K562 (cell line): Measurements from ENCODE around the gene GEMIN7. TPM values are rescaled to one million over a fixed set of nuclear protein-coding genes. Genes with fewer than 3 reads are reported as not detected.

Source experiments
- E2F5 ChIP-seq: sonication (generic); formaldehyde crosslinking; IDR thresholded peaks from 2 replicates; pipeline ENCODE4 v1.8.0; 2022; ENCODE audit warnings: mild to moderate bottlenecking, missing genetic modification reagents
- ERF ChIP-seq: fragments of 450-650 bp; formaldehyde crosslinking; IDR thresholded peaks from 2 replicates; pipeline ENCODE4 v1.4.0; 2020; ENCODE audit warnings: mild to moderate bottlenecking, mixed read lengths
- KLF16 ChIP-seq: IDR thresholded peaks from 2 replicates; pipeline ENCODE4 v1.6.1; 2016; ENCODE audit warnings: antibody characterized with exemption
- MTA3 ChIP-seq: fragments of 450-650 bp; formaldehyde crosslinking; IDR thresholded peaks from 2 replicates; pipeline ENCODE4 v1.6.1; 2017; ENCODE audit warnings: mild to moderate bottlenecking, borderline replicate concordance
- PHB2 ChIP-seq: fragments of 450-650 bp; IDR thresholded peaks from 2 replicates; pipeline ENCODE4 v1.6.1; 2017; ENCODE audit warnings: low read depth
- RAD21 ChIP-seq, 2 experiments: fragments of 250-450 bp in 1 of 2; fragments of 450-650 bp in 1 of 2; sonication (Bioruptor Pico) in 1 of 2; formaldehyde crosslinking in 1 of 2; IDR thresholded peaks in 1 of 2; conservative IDR thresholded peaks in 1 of 2; 2 replicates each; pipeline versions ENCODE4 v1.4.0 to v1.8.0; 2020 to 2022; ENCODE audit warnings: mild to moderate bottlenecking in 2 of 2, moderate library complexity in 1 of 2
- SAFB ChIP-seq: fragments of 200-400 bp; formaldehyde crosslinking; IDR thresholded peaks from 2 replicates; pipeline ENCODE4 v1.6.1; 2017; ENCODE audit warnings: low read depth, low read length, borderline replicate concordance
- polyA plus RNA-seq, 8 experiments: library from polyadenylated mRNA; depleted of rRNA in 4 of 8; stranded (reverse) in 5 of 8; unstranded in 3 of 8; fragments of >200 nt; fragmentation: Nextera tagmentation in 2 of 8; fragmentation: Illumina TruSeq in 1 of 8; extraction: Ambion mirVana in 2 of 8; extraction: Trizol in 1 of 8; gene quantifications; 2 replicates each; pipeline versions ENCODE4 v1.2.1 to v1.2.3, GENCODE V29; 2011 to 2014; ENCODE audit warnings: inconsistent platforms in 1 of 8, missing spikeins in 1 of 8
- total RNA-seq, 7 experiments: library from RNA; depleted of rRNA in 6 of 7; stranded (reverse); fragments of >200 nt in 6 of 7; fragmentation: Illumina TruSeq in 2 of 7; extraction: Trizol in 2 of 7; gene quantifications; 2 replicates each; pipeline versions ENCODE4 v1.2.1 to v1.2.3, GENCODE V29; 2011 to 2021; ENCODE audit warnings: low replicate concordance in 1 of 7
- TF ChIP-seq, protein P1 (sequence below), 2 experiments: fragments of 450-650 bp; IDR thresholded peaks; 2 replicates each; pipeline ENCODE4 v1.6.1; 2016; ENCODE audit warnings: mild to moderate bottlenecking in 2 of 2, borderline replicate concordance in 1 of 2, low read depth in 1 of 2, moderate library complexity in 1 of 2
- TF ChIP-seq, protein P2 (sequence below), 2 experiments: fragments of 450-650 bp; formaldehyde crosslinking in 1 of 2; IDR thresholded peaks; 2 replicates each; pipeline versions ENCODE4 v1.4.0 to v1.6.1; 2014 to 2020; ENCODE audit warnings: mild to moderate bottlenecking in 2 of 2, borderline replicate concordance in 1 of 2, low read depth in 1 of 2

The GEMIN7 gene
- total and polyA plus RNA-seq, 9 of the 15 experiments (the other 6 are each of a cell fraction or from before 2014, with no cell fraction given) = 23.1 to 124 (median 54.9) TPM

DNA sequence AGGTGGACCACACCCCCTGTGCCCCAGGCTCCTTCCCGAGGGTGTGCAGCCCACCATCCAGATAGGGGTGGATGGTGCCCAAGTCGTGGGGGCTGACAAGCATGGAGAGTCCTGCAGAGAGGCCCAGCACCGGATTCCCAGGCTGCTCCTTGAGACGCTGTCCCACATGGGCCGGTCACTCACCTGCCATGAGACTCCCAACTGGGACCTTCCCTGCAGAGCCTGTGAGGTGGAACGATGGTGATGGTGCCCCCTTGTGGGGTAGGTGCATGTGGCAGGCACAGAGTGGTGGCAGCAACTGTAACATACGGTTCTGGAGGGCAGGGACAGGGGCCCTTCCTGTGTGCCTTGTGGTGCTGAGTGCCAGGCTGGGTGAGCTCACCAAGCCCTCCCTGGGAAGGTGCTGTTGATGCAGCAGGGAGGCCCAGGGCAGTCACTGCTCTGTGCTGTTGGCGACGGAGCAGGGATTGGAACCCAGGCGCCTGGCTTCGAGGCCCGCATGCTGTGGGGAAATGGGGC, 47.0 kb downstream of the GEMIN7 start (continued):
- TF ChIP-seq, protein P1, sequence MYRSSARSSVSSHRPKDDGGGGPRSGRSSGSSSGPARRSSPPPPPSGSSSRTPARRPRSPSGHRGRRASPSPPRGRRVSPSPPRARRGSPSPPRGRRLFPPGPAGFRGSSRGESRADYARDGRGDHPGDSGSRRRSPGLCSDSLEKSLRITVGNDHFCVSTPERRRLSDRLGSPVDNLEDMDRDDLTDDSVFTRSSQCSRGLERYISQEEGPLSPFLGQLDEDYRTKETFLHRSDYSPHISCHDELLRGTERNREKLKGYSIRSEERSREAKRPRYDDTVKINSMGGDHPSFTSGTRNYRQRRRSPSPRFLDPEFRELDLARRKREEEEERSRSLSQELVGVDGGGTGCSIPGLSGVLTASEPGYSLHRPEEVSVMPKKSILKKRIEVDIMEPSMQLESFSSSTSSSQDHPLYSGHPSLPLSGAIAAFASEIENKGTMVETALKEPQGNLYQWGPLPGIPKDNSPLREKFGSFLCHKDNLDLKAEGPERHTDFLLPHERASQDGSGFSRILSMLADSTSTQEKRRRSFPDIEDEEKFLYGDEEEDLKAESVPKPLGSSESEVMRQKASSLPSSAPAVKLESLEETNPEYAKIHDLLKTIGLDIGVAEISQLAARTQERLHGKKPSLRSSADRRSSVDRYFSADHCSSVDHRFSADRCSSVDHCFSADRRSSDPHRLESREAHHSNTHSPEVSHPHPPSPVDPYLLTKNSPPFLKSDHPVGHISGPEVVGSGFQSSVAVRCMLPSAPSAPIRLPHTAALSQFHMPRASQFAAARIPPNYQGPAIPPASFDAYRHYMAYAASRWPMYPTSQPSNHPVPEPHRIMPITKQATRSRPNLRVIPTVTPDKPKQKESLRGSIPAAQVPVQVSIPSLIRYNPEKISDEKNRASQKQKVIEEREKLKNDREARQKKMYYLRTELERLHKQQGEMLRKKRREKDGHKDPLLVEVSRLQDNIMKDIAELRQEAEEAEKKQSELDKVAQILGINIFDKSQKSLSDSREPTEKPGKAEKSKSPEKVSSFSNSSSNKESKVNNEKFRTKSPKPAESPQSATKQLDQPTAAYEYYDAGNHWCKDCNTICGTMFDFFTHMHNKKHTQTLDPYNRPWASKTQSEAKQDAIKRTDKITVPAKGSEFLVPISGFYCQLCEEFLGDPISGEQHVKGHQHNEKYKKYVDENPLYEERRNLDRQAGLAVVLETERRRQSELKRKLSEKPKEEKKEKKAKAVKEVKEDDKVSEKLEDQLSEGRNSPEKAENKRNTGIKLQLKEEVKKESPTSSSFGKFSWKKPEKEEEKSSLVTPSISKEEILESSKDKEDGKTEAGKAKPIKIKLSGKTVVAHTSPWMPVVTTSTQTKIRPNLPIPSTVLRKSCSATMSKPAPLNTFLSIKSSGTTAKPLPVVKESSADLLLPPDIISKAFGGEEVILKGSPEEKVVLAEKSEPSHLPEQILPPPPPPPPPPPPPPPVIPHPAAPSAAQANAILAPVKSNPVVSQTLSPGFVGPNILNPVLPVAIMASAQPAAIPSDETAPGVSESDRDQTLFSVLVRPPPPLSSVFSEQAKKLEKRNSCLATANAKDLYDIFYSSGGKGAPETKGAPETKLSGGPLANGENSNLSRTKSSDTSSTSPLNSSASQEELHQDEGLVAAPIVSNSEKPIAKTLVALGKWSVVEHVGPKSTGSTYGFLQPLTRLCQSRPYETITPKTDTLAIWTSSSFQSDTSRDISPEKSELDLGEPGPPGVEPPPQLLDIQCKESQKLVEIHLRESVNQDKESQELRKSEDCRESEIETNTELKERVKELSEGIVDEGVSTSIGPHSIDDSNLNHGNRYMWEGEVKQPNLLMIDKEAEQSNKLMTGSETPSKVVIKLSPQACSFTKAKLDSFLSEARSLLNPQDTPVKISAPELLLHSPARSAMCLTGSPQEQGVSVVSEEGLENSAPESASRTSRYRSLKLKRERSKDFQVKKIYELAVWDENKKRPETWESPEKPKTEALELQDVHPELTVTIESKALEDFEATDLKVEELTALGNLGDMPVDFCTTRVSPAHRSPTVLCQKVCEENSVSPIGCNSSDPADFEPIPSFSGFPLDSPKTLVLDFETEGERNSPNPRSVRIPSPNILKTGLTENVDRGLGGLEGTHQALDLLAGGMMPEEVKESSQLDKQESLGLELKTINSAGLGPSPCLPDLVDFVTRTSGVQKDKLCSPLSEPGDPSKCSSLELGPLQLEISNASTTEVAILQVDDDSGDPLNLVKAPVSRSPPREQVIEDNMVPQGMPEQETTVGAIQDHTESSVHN (IDR thresholded peaks at IDR 0.05; ENCODE audit: borderline replicate concordance in 1 of 2, low read depth in 1 of 2) = no peak
- TF ChIP-seq E2F5 (CRISPR knock-in tag) (no peak), KLF16 (no peak), PHB2 (no peak), ERF (CRISPR knock-in tag) (no peak), MTA3 (peak; percentile 46; the same call in 1 of the 2 replicates), RAD21 (CRISPR knock-in tag; conservative IDR thresholded peaks at IDR 0.05 in 1 of 2, IDR thresholded peaks at IDR 0.05 in 1 of 2) (peak; percentile 58 to 84), SAFB (no peak)
- TF ChIP-seq, protein P2, sequence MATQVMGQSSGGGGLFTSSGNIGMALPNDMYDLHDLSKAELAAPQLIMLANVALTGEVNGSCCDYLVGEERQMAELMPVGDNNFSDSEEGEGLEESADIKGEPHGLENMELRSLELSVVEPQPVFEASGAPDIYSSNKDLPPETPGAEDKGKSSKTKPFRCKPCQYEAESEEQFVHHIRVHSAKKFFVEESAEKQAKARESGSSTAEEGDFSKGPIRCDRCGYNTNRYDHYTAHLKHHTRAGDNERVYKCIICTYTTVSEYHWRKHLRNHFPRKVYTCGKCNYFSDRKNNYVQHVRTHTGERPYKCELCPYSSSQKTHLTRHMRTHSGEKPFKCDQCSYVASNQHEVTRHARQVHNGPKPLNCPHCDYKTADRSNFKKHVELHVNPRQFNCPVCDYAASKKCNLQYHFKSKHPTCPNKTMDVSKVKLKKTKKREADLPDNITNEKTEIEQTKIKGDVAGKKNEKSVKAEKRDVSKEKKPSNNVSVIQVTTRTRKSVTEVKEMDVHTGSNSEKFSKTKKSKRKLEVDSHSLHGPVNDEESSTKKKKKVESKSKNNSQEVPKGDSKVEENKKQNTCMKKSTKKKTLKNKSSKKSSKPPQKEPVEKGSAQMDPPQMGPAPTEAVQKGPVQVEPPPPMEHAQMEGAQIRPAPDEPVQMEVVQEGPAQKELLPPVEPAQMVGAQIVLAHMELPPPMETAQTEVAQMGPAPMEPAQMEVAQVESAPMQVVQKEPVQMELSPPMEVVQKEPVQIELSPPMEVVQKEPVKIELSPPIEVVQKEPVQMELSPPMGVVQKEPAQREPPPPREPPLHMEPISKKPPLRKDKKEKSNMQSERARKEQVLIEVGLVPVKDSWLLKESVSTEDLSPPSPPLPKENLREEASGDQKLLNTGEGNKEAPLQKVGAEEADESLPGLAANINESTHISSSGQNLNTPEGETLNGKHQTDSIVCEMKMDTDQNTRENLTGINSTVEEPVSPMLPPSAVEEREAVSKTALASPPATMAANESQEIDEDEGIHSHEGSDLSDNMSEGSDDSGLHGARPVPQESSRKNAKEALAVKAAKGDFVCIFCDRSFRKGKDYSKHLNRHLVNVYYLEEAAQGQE (IDR thresholded peaks at IDR 0.05; ENCODE audit: borderline replicate concordance) = peak; percentile 70
- TF ChIP-seq, protein P2 (CRISPR knock-in tag; IDR thresholded peaks at IDR 0.05; ENCODE audit: low read depth) = no peak
